Cerebellar cortex (tissue), 1 donor: ENCODE measurements around the gene GID4.

Experiments
- DNase-seq: peaks from one replicate; pipeline ENCODE4 v3.0.0-alpha.2; 2015; ENCODE audit warnings: low spot score

The GID4 gene

GRCh38 chr17:18102640-18103039, 63.4 kb downstream of the GID4 start:
- no peak for DNase-seq

GRCh38 chr17:18105027-18105426, 65.8 kb downstream of the GID4 start:
- DNase-seq = no peak

DNA sequence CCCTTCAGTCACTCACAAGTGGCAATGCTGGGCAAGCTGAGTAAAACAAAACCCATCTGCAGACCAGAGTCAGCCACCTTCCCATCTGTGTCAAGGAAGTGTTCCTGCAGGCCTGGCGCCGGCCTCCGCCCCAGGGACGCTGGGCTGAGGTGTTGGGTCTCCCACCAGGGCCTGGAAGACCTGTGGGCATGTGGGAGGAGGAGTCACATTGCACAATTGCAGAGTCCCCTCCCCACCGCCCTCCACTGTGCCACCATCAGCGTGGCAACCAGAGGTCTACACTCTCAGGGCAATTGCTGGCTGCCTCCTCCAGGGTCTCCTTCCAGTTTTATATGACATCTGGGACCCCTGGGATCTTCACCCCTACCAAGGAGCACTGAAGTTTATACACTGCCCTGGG, 66.4 kb downstream of the GID4 start:
- DNase-seq = no peak

GRCh38 chr17:18106211-18106610, 67.0 kb downstream of the GID4 start:
- DNase-seq = no peak

- no peak for DNase-seq
Observed at GRCh38 chr17:18107061-18107790, 68.0 kb downstream of the GID4 start.

DNA sequence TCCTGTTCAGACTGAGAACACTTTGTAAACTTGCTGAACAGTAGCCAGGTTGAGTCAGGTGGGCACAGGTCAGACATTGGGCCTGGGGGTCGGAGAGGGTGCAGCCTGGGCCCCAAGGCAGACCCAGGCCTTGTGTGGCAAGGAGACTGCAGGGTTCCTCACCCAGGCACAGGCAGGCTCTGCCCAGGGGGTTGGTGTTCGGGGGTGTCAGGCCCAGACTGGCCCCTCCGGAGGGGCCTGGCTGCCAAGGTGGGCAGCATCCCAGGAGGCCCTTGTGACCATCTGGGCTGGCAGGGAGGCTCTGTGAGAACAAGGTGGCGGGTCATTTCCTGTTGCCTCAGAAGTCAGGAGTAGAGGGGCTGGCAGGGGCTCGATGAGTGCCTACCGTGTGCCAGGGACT, 68.8 kb downstream of the GID4 start:
- no peak for DNase-seq

- no peak for DNase-seq
Observed at GRCh38 chr17:18108401-18109312, 69.4 kb downstream of the GID4 start, which contains the start of gene MYO15A. Gene MYO15A, plus strand, starts transcription at chr17:18108756. Its CDS starts 10,045 bp downstream, at chr17:18118801.

GRCh38 chr17:18109935-18110485, 70.8 kb downstream of the GID4 start:
- no peak for DNase-seq

DNA sequence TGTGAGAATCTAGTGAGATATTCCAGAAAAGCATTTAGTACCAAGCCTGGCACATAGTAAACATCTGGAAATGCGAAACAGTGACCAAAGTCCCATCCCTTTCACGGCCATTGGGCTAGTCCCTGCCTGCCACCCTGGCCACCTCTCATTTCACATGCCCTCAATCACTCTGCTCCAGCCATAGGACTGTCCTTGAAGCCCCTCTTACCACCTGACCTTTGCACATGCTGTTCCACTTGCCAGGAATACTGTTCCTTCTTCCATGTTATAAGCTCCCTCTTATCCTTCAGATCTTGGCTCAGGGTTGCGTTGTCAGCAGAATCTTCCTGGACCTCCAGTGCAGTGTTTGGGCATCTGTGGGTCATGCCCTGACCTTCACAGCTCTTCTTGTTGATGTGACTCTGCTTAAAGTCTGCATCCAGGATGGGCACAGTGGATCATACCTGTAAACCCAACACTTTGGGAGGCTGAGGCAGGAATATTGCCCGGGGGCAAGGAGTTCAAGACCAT, 71.5 kb downstream of the GID4 start:
- DNase-seq = no peak

DNA sequence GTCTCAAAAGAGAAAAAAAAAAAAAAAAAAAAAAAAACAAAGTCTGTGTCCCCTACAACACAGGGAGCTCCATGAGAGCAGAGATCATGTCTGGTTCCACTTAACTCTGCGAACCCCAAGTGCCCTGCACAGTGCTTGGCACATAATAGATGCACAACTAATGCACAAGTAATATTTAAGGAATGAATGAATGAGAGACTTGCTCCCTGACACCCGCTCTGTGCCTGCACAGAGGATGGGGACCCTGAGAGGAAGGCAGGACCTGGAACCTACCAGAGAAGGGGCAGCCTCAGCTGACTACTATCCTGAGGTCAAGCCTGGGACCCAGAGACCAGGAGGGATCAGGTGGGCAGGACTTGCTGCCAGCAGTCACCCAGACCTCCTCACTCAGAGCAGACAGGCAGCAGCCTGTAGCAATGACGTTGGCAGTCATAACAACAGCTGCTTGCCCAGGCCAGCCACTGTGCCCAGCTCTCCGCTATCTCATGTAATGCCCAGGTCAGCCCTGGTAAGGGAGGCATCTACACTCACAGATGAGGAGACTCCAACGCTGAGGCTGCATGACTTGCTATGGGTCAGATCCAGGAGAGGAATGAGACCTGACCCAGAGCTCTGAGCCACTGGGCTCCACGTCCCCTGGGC, 72.2 kb downstream of the GID4 start:
- DNase-seq = no peak

DNA sequence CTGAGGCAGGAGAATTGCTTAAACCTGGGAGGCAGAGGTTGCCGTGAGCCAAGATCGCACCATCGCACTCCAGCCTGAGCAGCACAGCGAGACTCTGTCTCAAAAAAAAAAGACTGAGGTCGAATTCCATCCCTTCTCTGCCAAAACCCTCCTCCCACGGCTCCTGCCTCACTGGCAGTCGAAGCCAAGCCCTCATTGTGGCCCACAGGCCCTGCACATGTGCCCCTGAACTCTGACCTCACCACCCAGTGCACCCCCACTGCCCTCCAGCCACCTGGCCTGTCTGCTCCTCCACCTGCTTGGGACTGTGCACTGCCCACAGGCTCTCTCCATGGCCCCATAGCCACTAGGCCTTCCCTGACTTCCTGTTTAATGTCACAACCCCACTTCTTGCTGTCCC, 76.3 kb downstream of the GID4 start:
- DNase-seq = no peak

DNA sequence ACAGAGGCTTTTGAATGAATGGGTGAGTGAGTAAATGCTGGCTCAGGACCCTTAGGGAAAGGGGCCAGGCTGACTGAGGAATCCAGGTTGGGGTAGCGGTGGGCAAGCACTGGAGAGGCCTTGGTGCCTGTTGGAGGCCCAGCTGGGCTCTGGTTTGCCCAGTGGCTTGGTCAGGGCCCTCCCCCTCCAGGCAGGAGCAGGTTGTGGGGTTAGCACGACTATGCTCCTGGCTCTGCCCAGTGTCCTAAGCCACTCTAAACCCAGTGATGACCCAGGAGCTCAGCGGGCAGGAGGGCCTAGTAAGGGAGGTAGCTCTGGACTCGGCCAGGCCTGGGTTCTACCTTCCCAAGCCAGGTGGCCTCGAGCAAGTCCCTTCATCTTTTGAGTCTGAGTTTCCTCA, 76.9 kb downstream of the GID4 start:
- no peak for DNase-seq

- DNase-seq = no peak
Observed at GRCh38 chr17:18117533-18117932, 78.3 kb downstream of the GID4 start.
